Dermis blood vessel endothelial cell (primary cell): ENCODE measurements around the gene TXNL4A. TPM values are rescaled to one million over a fixed set of nuclear protein-coding genes. Genes with fewer than 3 reads are reported as not detected.
"Not testable (repeated sequence)": the region's sequence is repeated elsewhere in the genome, so short reads cannot be mapped to it uniquely, and the experiment has no call there.

ENCODE experiments used
- DNase-seq: peaks from one replicate; pipeline ENCODE4 v3.0.0; 2010
- total RNA-seq: library from RNA; depleted of rRNA; stranded (reverse); fragments of >200 nt; gene quantifications from 2 replicates; pipeline ENCODE4 v1.2.3, GENCODE V29; 2014

Gene TXNL4A
- total RNA-seq, 1 donor from 2014 or later = 56.0 TPM

DNA sequence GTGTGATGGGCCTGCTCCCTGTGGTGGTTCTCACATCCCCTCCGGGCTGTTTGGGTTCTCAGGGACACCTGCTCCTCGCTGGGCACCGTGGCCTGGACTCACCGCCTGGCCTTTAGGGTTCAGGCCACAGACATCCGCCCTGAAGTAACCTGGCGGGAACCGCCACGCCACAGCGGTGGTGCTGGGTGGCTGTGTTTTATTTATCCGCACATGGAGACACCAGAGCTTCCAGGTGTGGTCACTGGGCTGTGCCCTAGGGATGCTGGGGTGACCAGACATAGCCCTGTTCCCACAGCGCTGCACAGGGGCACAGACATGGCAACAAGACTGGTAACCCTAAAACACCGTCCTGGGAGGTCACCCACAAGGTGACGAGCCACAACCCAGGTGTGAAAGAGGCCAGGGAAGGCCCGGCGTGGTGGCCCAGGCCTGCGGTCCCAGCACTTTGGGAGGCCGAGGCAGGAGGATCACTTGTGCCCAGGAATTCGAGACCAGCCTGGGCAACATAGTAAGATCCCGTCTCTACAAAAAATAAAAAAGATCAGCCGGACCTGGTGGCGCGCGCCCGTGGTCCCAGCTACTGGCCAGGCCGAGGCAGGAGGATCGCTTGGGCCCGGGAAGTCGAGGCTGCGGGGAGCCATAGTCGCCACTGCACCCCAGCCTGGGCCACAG is 24.6 kb downstream of the TXNL4A start:
- DNase-seq = no peak

GRCh38 chr18:79962835-79963657 is 25.3 kb downstream of the TXNL4A start:
- no peak for DNase-seq

DNA sequence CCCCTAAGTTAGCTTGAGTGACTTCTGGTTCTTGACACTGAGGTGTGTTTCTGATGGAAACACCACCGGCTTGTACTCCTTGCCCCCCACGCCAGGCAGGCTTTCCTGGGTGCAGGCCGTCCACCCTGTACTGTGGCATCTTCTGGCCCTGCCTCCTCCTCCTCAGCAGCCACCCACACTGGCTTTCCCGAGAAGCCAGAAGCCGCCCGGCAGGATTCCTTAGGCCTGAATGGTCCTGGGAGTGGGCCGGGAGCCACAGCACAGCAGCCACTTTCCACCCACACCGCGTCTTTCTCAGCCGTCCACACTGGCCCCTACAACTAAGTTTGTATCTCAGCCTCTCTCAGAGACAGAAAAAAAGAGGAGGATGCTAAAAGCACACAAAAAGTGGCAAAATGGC is 26.1 kb downstream of the TXNL4A start:
- no peak for DNase-seq

- DNase-seq = no peak
Observed at GRCh38 chr18:79961527-79962291, 26.7 kb downstream of the TXNL4A start.

GRCh38 chr18:79960921-79961526 is 27.3 kb downstream of the TXNL4A start:
- DNase-seq = no peak

- not testable (repeated sequence) for DNase-seq
Observed at GRCh38 chr18:79960161-79960801, 28.1 kb downstream of the TXNL4A start.

- DNase-seq = no peak
Observed at GRCh38 chr18:79958981-79959380, 29.4 kb downstream of the TXNL4A start.

DNA sequence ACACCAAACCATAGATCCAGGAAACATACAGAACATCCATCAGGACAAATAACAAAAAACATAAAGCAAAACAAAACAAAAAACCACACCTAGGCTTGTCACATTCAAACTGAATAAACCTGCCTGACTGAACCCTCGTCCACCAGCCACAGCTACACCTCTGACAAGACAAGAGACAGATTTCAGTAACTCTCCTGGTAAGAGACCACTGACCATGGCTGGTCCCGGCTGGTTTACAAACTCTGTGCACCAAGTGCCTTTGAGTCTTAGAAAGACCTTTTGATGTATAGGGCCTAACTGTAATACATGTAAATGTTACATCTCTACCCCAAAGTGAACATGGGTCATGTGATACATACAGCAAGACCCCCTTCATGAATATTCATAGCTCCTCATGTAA is 32.1 kb downstream of the TXNL4A start:
- DNase-seq = no peak

DNA sequence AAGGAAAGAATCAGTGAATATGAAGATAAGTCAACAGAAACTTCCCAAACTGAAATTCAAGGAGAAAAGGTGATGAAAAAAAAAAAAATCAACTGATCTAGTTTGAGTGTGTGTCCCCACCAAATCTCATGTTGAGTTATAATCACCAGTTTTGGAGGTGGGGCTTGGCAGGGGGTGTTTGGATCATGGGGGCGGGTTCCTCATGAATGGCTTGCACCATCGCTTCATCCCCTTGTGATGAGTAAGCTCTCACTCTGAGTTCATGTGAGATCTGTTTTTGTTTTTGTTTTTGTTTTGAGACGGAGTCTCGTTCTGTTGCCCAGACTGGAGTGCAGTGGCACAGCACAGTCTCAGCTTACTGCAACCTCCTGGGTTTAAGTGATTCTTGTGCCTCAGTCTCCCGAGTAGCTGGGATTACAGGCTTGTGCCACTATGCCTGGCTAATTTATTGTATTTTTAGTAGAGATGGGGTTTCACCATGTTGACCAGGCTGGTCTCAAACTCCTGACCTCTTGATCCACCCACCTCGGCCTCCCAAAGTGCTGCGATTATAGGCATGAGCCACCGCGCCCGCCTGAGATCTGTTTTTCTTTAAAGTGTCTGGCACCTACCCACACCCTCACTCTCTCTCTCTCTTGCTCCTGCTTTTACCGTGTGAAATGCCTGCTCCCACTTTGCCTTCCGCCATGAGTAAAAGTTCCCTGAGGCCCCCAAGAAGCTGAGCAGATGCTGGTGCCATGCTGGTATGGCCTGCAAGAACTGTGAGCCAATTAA is 32.9 kb downstream of the TXNL4A start:
- DNase-seq = no peak

- DNase-seq = no peak
Observed at GRCh38 chr18:79954791-79955190, 33.6 kb downstream of the TXNL4A start.

DNA sequence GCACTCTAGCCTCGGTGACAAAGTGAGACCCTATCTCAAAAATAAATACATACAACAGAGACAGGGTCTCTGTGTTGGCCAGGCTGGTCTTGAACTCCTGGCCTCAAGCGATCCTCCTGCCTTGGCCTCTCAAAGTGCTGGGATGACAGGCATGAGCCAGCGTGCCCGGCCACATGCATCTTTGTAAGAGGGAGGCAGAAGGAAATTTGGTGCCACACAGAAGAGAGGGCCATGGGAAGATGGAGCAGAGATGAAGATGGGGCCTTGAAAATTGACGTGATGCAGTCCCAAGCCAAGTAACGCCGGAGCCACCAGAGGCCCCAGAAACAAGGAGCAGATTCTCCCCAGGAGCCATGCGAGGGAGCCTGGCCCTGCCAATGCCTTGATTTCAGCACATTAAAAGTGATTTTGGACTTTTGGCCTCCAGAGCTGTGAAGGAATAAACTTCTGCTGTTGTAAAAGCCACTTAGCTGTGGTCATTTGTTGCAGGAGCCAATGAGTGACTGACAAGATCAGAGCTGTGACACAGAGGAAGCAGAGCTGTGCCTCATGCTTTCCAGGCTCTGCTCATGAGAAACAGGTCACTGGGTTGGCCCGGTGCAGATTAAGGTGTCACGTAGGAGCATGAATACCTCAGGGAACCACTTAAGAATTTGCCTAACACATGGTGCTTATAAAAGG is 34.3 kb downstream of the TXNL4A start:
- DNase-seq = no peak

GRCh38 chr18:79952996-79953559 is 35.3 kb downstream of the TXNL4A start:
- DNase-seq = no peak

DNA sequence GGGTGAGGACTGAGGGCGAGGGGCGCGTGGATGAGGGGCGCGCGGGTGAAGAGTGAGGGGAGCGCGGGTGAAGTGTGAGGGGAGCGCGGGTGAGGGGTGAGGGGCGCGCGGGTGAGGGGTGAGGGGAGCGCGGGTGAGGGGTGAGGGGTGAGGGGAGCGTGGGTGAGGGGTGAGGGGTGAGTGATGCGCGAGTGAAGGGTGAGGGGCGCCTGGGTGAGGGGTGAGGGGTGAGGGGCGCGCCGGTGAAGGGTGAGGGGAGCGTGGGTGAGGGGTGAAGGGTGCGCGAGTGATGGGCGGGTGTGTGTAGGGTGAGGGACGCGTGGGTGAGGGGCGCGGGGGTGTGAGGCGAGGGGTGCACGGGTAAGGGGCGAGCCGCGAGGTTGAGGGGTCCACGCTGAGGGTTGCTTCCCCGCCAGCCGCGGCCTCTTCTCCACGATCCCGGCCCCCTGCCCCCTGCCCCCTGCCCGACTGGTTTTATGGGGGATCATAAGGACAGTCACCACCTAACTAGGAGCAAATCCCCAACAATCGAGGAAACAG is 35.8 kb downstream of the TXNL4A start:
- DNase-seq = no peak

GRCh38 chr18:79951545-79952455 is 36.6 kb downstream of the TXNL4A start, which contains the start of gene SLC66A2:
TSS of gene SLC66A2 (minus strand) at chr18:79951653. CDS start at chr18:79950926, 727 bp downstream.
- DNase-seq = peak; percentile 92

GRCh38 chr18:79950515-79951341 is 37.6 kb downstream of the TXNL4A start:
- peak; percentile 51 for DNase-seq

DNA sequence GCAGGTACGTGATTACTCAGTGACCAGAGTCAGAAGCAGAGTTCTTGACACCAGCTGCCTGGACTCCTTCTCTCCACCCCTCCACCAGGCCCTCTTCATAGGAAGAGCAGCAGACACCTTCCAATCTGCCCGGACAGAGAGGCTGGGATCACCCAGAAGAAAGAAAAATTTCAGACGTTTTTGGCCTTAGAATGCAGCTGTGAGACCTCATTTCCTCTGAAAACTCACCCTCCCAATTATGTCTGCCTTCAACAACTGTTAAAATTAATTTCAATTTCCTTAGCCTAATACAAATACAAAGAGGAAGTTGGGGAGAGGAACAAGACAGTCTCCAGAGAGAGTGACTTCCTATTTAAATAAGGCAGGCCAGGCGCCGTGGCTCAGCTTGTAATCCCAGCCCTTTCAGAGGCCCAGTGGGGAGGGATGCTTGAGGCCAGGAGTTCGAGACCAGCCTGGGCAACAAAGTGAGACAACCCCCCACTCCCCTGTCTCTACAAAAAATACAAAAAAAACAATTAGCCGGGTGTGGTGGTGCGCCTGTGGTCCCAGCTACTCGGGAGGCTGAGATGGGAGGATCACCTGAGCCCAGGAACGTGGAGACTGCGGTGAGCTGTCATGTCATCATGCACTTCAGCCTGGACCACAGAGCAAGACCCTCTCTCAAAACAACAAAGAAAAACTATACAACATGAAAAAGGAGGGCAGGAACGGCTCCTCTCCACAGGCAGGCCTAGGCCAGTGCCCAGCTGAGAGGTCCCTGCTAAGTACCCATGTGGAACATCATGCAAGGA is 38.5 kb downstream of the TXNL4A start:
- peak; percentile 45 for DNase-seq

DNA sequence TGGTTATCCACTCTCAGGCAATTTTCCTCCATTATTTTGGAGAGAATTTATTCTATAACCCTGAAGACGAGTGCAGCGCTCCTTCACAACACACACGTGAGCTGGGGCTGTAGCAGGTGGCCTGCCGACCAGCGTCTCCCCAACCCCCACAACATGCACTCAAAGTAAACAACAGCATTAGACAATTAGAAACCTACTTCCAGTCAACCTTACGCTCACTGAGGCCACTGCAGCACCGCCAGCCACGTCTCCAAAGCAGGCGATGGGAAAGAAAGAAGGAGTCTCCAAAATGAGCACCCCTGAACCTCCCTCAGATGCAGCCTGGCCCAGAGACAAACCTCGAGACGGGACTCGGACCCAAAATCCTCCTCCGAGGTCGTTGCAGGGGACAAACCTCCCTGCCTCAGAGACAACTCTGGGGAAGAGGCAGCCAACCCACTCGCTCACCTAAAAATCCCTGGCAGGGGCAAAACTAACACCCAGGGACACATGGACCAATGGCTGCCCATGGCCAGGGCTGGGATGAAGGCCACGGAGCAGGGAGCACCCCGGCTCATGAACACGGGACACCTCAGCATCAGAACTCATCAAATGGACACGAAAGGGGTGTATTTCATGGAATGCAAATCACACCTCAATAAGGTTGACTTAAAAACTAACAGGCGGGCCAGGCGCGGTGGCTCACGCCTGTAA is 39.5 kb downstream of the TXNL4A start:
- DNase-seq = no peak
